Neural cell (in vitro differentiated cells): Measurements from ENCODE around the gene HRAS.

ENCODE experiments used
- CTCF ChIP-seq: fragments of 450-650 bp; IDR thresholded peaks from 2 replicates; pipeline ENCODE4 v1.5.1; 2014; ENCODE audit warnings: antibody characterized with exemption, mild to moderate bottlenecking, moderate library complexity; ENCODE audit not compliant: poor library complexity, severe bottlenecking
- EZH2 ChIP-seq: fragments of 200-600, 300-800 bp; shearing (Covaris generic), sonication (generic); IDR thresholded peaks from 2 replicates; pipeline ENCODE4 v1.6.1; 2014; ENCODE audit warnings: antibody characterized with exemption, low read length, borderline replicate concordance, mild to moderate bottlenecking; ENCODE audit not compliant: insufficient read depth, poor library complexity, severe bottlenecking
- MXI1 ChIP-seq: fragments of 450-650 bp; conservative IDR thresholded peaks from 2 replicates; pipeline ENCODE4 v1.6.1; 2014; ENCODE audit warnings: antibody characterized with exemption, mild to moderate bottlenecking; ENCODE audit not compliant: poor library complexity, severe bottlenecking
- TAF1 ChIP-seq: IDR thresholded peaks from 2 replicates; pipeline ENCODE4 v1.6.1; 2012; ENCODE audit warnings: low read depth

DNA sequence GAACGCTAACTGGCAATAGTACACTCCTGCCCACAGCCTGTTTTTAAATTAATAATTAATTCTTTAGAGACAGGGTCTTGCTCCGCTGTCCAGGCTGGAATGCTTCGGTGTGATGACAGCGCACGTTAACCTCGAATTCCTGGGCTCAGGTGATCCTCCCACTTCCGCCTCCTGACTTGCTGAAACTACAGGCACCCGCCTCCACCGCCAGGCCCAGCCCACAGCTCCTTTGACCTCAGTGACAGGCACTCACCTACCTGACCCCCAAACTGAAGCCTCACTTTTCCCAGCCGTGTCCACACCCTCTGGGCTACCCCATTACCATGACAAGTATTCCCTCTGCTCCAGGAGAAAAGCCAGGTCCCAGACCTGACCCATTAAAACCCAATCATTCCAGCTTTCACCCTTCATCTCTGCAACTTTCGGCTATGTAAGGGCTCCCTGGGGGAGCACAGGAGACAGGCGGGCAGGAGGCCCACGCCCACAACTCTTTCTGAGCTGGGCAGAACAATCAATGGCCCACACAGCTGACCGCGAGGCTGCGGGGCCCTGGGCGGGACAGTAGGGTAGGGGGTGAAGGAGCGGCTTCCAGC is 24.4 kb upstream of the HRAS start:
- TF ChIP-seq CTCF, result no peak
- TF ChIP-seq TAF1, result no peak
- no peak for TF ChIP-seq MXI1
- TF ChIP-seq EZH2, result no peak
